ENCODE data around the gene AK3. TPM values are rescaled to one million over a fixed set of nuclear protein-coding genes. Genes with fewer than 3 reads are reported as not detected.
"Not testable (repeated sequence)": the region's sequence is repeated elsewhere in the genome, so short reads cannot be mapped to it uniquely, and the experiment has no call there.

Gene AK3
- total and polyA plus RNA-seq, 4 donors = 39.4 to 56.1 (median 51.7) TPM

- Histone ChIP-seq H3K27me3 (ENCODE audit: control insufficient read depth in 1 of 2, insufficient read depth in 2 of 2, low read length in 1 of 2) (no peaks in the 10 kb centered on the region), H3K9me3 (ENCODE audit: control insufficient read depth, low read length) (no peaks in the 10 kb centered on the region), H3K4me3 (ENCODE audit: low read length in 2 of 2) (peak overlapping the region in 1 of 2 donors; percentile 61), H3K27ac (ENCODE audit: low read depth in 1 of 2, low read length in 2 of 2) (peak overlapping the region in 1 of 2 donors; percentile 53), H3K36me3 (ENCODE audit: control insufficient read depth in 1 of 2, insufficient read depth in 2 of 2, low read length in 1 of 2) (no peaks in the 10 kb centered on the region), H3K4me1 (ENCODE audit: control insufficient read depth in 1 of 2, insufficient read depth in 2 of 2, low read length in 2 of 2) (peaks cover 0 to 4% of the 10 kb centered on the region in 2 donors)
- intact Hi-C loops (cut with DNase I) = loop anchor here in 1 of 2 donors (10.0 kb wide), 2 partner anchors 358 to 1138 kb away; partner anchors contain the start of genes GLIS3 and RFX3
- 56% methylated on average over 13 of the region's 13 CpGs for WGBS, 2 donors
- ATAC-seq (ENCODE audit: low FRiP score) = no peak
- no peak for DNase-seq
Measured at GRCh38 chr9:4662989-4663792, 77.8 kb downstream of the AK3 start.

GRCh38 chr9:4662108-4662988, 78.7 kb downstream of the AK3 start, which contains the start of gene PLPP6:
PLPP6 (plus strand) TSS chr9:4662294; CDS start chr9:4662376, 82 bp downstream.
- ATAC-seq (ENCODE audit: low FRiP score) (peak; percentile 96), DNase-seq (peak; percentile 92 to 95)
- WGBS, 2 donors = 2 to 3% methylated on average over 61 to 70 of the region's 70 CpGs
- peaks cover 0 to 4% of the 10 kb centered on the region in 2 donors for H3K4me1 ChIP-seq (ENCODE audit: control insufficient read depth in 1 of 2, insufficient read depth in 2 of 2, low read length in 2 of 2)
- no peaks in the 10 kb centered on the region for H3K9me3 ChIP-seq (ENCODE audit: control insufficient read depth, low read length)
- no peaks in the 10 kb centered on the region for H3K36me3 ChIP-seq (ENCODE audit: control insufficient read depth in 1 of 2, insufficient read depth in 2 of 2, low read length in 1 of 2)
- intact Hi-C loops (cut with DNase I) = loop anchor here in 1 of 2 donors (10.0 kb wide), 2 partner anchors 358 to 1138 kb away; partner anchors contain the start of genes GLIS3 and RFX3
- H3K27me3 ChIP-seq (ENCODE audit: control insufficient read depth in 1 of 2, insufficient read depth in 2 of 2, low read length in 1 of 2) = no peaks in the 10 kb centered on the region
- H3K27ac ChIP-seq (ENCODE audit: low read depth in 1 of 2, low read length in 2 of 2) = peak within 1 kb of the TSS; percentile 18 to 53
- H3K4me3 ChIP-seq (ENCODE audit: low read length in 2 of 2) = peak within 1 kb of the TSS; percentile 61 to 62

- intact Hi-C loops (cut with DNase I) = loop anchor here in 1 of 2 donors (10.0 kb wide), 2 partner anchors 357 to 1137 kb away; partner anchors contain the start of genes GLIS3 and RFX3
- peaks cover 0 to 4% of the 10 kb centered on the region in 2 donors for H3K4me1 ChIP-seq (ENCODE audit: control insufficient read depth in 1 of 2, insufficient read depth in 2 of 2, low read length in 2 of 2)
- ATAC-seq (ENCODE audit: low FRiP score) (no peak), DNase-seq (no peak)
- no peaks in the 10 kb centered on the region for H3K27me3 ChIP-seq (ENCODE audit: control insufficient read depth in 1 of 2, insufficient read depth in 2 of 2, low read length in 1 of 2)
- 0 to 1% methylated on average over 5 of the region's 5 CpGs for WGBS, 2 donors
- H3K4me3 ChIP-seq (ENCODE audit: low read length in 2 of 2) = peak overlapping the region; percentile 61 to 62
- H3K27ac ChIP-seq (ENCODE audit: low read depth in 1 of 2, low read length in 2 of 2) = peak overlapping the region; percentile 3 to 32
- H3K36me3 ChIP-seq (ENCODE audit: control insufficient read depth in 1 of 2, insufficient read depth in 2 of 2, low read length in 1 of 2) = no peaks in the 10 kb centered on the region
- no peaks in the 10 kb centered on the region for H3K9me3 ChIP-seq (ENCODE audit: control insufficient read depth, low read length)
Measured at GRCh38 chr9:4661611-4662010, 79.4 kb downstream of the AK3 start.

DNA sequence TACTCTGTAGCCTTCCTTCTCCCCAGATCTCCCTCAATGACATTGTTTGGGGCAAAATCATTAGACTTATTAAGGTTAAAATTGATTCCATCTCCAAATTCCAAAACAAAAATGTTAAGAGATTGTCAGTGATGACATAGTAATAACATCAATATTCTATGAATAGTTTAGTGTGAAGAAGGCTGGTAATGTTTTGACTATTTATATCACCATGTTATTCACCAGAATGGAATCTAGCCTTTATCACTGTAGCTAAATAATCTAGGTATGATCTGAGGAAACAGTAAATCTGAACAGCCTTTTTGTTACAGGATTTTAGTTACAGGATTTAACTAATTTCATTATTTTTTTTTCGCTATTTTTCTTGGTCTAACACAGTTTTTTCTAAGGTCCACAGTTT, 79.8 kb downstream of the AK3 start:
- ATAC-seq (ENCODE audit: low FRiP score) = no peak
- Histone ChIP-seq H3K36me3 (ENCODE audit: control insufficient read depth in 1 of 2, insufficient read depth in 2 of 2, low read length in 1 of 2) (no peaks in the 10 kb centered on the region), H3K9me3 (ENCODE audit: control insufficient read depth, low read length) (no peaks in the 10 kb centered on the region), H3K27ac (ENCODE audit: low read depth in 1 of 2, low read length in 2 of 2) (no peak overlapping the region), H3K27me3 (ENCODE audit: control insufficient read depth in 1 of 2, insufficient read depth in 2 of 2, low read length in 1 of 2) (no peaks in the 10 kb centered on the region), H3K4me1 (ENCODE audit: control insufficient read depth in 1 of 2, insufficient read depth in 2 of 2, low read length in 2 of 2) (peaks cover 0 to 4% of the 10 kb centered on the region in 2 donors), H3K4me3 (ENCODE audit: low read length in 2 of 2) (no peak overlapping the region)
- intact Hi-C loops (cut with DNase I) = loop anchor here in 1 of 2 donors (10.0 kb wide), 2 partner anchors 356 to 1136 kb away; partner anchors contain the start of genes GLIS3 and RFX3
- DNase-seq = no peak
- WGBS, 2 donors = 48 to 54% methylated on average over 1 of the region's 1 CpG

DNA sequence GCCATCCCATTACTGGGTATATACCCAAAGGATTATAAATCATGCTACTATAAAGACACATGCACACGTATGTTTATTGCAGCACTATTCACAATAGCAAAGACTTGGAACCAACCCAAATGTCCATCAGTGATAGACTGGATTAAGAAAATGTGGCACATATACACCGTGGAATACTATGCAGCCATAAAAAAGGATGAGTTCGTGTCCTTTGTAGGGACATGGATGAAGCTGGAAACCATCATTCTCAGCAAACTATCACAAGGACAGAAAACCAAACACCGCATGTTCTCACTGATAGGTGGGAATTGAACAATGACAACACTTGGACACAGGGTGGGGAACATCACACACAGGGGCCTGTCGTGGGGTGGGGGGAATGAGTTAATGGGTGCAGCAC, 80.3 kb downstream of the AK3 start:
- H3K27me3 ChIP-seq (ENCODE audit: control insufficient read depth in 1 of 2, insufficient read depth in 2 of 2, low read length in 1 of 2); H3K4me1 ChIP-seq (ENCODE audit: control insufficient read depth in 1 of 2, insufficient read depth in 2 of 2, low read length in 2 of 2); H3K36me3 ChIP-seq (ENCODE audit: control insufficient read depth in 1 of 2, insufficient read depth in 2 of 2, low read length in 1 of 2); H3K4me3 ChIP-seq (ENCODE audit: low read length in 2 of 2); H3K27ac ChIP-seq (ENCODE audit: low read depth in 1 of 2, low read length in 2 of 2); H3K9me3 ChIP-seq (ENCODE audit: control insufficient read depth, low read length); DNase-seq; ATAC-seq (ENCODE audit: low FRiP score): not testable (repeated sequence)
- WGBS, 2 donors = 84 to 85% methylated on average over 4 of the region's 5 CpGs
- intact Hi-C loops (cut with DNase I) = loop anchor here in 1 of 2 donors (10.0 kb wide), 2 partner anchors 356 to 1136 kb away; partner anchors contain the start of genes GLIS3 and RFX3

Other genes starting within 250 kb of the AK3 start
- gene PLPP6, start 78.9 kb downstream of the AK3 start, total RNA-seq = 1 to 10 TPM; 4.5 to 4.8 TPM
- gene PLPP6, start 78.9 kb downstream of the AK3 start, polyA plus RNA-seq = 1 to 10 TPM; 1.5 to 4.7 TPM
- gene SPATA6L, start 74.7 kb downstream of the AK3 start, total RNA-seq = 1 to 10 TPM; 3.8 to 6.7 TPM
- 1 to 10 TPM; 1.0 to 1.9 TPM for gene SPATA6L, start 74.7 kb downstream of the AK3 start, polyA plus RNA-seq
- gene CDC37L1, start 61.6 kb downstream of the AK3 start, total RNA-seq = 10 to 100 TPM; 19.5 to 26.3 TPM
- gene CDC37L1, start 61.6 kb downstream of the AK3 start, polyA plus RNA-seq = 10 to 100 TPM; 17.8 to 19.9 TPM
- 10 to 100 TPM; 32.3 to 41.9 TPM for gene RCL1, start 51.7 kb upstream of the AK3 start, total RNA-seq
- 10 to 100 TPM; 10.8 to 21.3 TPM for gene RCL1, start 51.7 kb upstream of the AK3 start, polyA plus RNA-seq
- 100 to 1,000 TPM in 1 of 2 donors, 10 to 100 TPM in 1; 77.4 to 144 TPM for gene JAK2, start 244.1 kb upstream of the AK3 start, total RNA-seq
- gene JAK2, start 244.1 kb upstream of the AK3 start, polyA plus RNA-seq = 10 to 100 TPM; 17.7 to 19.4 TPM

Data from aorta (tissue), 5 donors.